HCT116 (cell line): Measurements from ENCODE around the gene TRIM69. TPM values are rescaled to one million over a fixed set of nuclear protein-coding genes. Genes with fewer than 3 reads are reported as not detected.
A peak's percentile ranks its signal among the peaks of the same experiment; 100 is the strongest.
"Not testable (repeated sequence)": the region's sequence is repeated elsewhere in the genome, so short reads cannot be mapped to it uniquely, and the experiment has no call there.

Experiments used
- ATAC-seq: fragments of 200-7000 bp; cut with Tn5 transposase; 2 replicates; pipeline ENCODE4 v1.9.1; 2020; ENCODE audit warnings: mild to moderate bottlenecking, moderate library complexity
- BruUV-seq: library from RNA; stranded (reverse); fragments of 400-500 nt; replicated peaks from 2 replicates; lab custom pipeline; 2021; lab: Mats Ljungman, UMichigan
- CTCF ChIA-PET: fragments of 300-600 bp; sonication (Branson Sonifier 250); formaldehyde crosslinking; loops from one replicate; lab custom pipeline; 2021; ENCODE audit warnings: antibody characterized with exemption; lab: Charles Lee
- POLR2A ChIA-PET: fragments of 300-600, 350-600 bp; sonication (Branson Sonifier 250); formaldehyde crosslinking; loops from one replicate; lab custom pipeline; 2021; ENCODE audit warnings: antibody characterized with exemption; lab: Charles Lee
- RAD21 ChIA-PET, 2 experiments: fragments of 300-600 bp; sonication (Branson Sonifier 250); formaldehyde crosslinking; loops; one replicate each; lab custom pipeline; 2023; ENCODE audit warnings: low total read pairs in 2 of 2; ENCODE audit not compliant: uncharacterized antibody in 2 of 2, unreplicated experiment in 2 of 2, low non-redundant PET in 1 of 2; lab: Charles Lee
- DNase-seq: peaks from one replicate; pipeline ENCODE4 v3.0.0-alpha.2; 2010; ENCODE audit warnings: low read depth, low spot score
- H2AFZ ChIP-seq: fragments of 200-600 bp; shearing (Covaris generic), sonication (generic); 2 replicates; pipeline ENCODE4 v1.6.1; 2017; ENCODE audit warnings: low read depth, mixed run types, mixed read lengths, antibody characterized with exemption, low read length; ENCODE audit not compliant: poor library complexity, severe bottlenecking
- H3K27ac ChIP-seq: 2 replicates; pipeline ENCODE4 v1.5.1; 2012; ENCODE audit warnings: low read depth, low read length
- H3K27me3 ChIP-seq: fragments of 200-600 bp; sonication (generic); 2 replicates; pipeline ENCODE4 v1.6.1; 2016; ENCODE audit warnings: mixed run types, low read length, mixed read lengths; ENCODE audit not compliant: insufficient read depth
- H3K36me3 ChIP-seq, 2 experiments: fragments of 200-500 bp in 1 of 2; fragments of 200-600 bp in 1 of 2; sonication (Bioruptor generic) in 1 of 2; sonication (generic) in 1 of 2; 2 replicates each; pipeline versions ENCODE4 v1.5.1 to v1.6.1; 2014 to 2016; ENCODE audit warnings: low read length in 2 of 2, inconsistent platforms in 1 of 2, mixed read lengths in 1 of 2, mixed run types in 1 of 2; ENCODE audit not compliant: insufficient read depth in 2 of 2, control insufficient read depth in 1 of 2
- H3K4me1 ChIP-seq, 2 experiments: fragments of 200-600 bp in 1 of 2; sonication (generic) in 1 of 2; 2 replicates each; pipeline versions ENCODE4 v1.5.1 to v1.6.1; 2012 to 2017; ENCODE audit warnings: low read length in 2 of 2, inconsistent platforms in 1 of 2, mild to moderate bottlenecking in 1 of 2, mixed read lengths in 1 of 2, mixed run types in 1 of 2, moderate library complexity in 1 of 2; ENCODE audit not compliant: insufficient read depth in 2 of 2, control insufficient read depth in 1 of 2
- H3K4me2 ChIP-seq: fragments of 200-600 bp; sonication (generic); 2 replicates; pipeline ENCODE4 v1.6.1; 2017; ENCODE audit warnings: mixed run types, low read length, mixed read lengths
- H3K4me3 ChIP-seq, 2 experiments: fragments of 200-600 bp in 1 of 2; sonication (generic) in 1 of 2; replicated peaks in 1 of 2; 2 replicates each; pipeline ENCODE4 v1.5.1; 2011 to 2016; ENCODE audit warnings: low read length in 2 of 2, control low read depth in 1 of 2, low read depth in 1 of 2, mild to moderate bottlenecking in 1 of 2, mixed read lengths in 1 of 2, mixed run types in 1 of 2
- H3K79me2 ChIP-seq: fragments of 200-600 bp; sonication (generic); 2 replicates; pipeline ENCODE4 v1.6.1; 2017; ENCODE audit warnings: mild to moderate bottlenecking, mixed run types, low read length, moderate library complexity, mixed read lengths; ENCODE audit not compliant: insufficient read depth
- H3K9ac ChIP-seq: fragments of 200-600 bp; sonication (generic); 2 replicates; pipeline ENCODE4 v1.6.1; 2016; ENCODE audit warnings: low read length, mixed read lengths
- H3K9me2 ChIP-seq: fragments of 200-600 bp; sonication (generic), shearing (Covaris generic); 2 replicates; pipeline ENCODE4 v1.6.1; 2017; ENCODE audit warnings: mixed run types, mild to moderate bottlenecking, moderate library complexity; ENCODE audit not compliant: insufficient read depth
- H3K9me3 ChIP-seq, 2 experiments: fragments of 200-500 bp in 1 of 2; fragments of 200-600 bp in 1 of 2; sonication (Bioruptor generic) in 1 of 2; sonication (generic) in 1 of 2; 2 replicates each; pipeline ENCODE4 v1.6.1; 2014 to 2017; ENCODE audit warnings: low read length in 2 of 2, mixed read lengths in 2 of 2, inconsistent platforms in 1 of 2, low read depth in 1 of 2, mild to moderate bottlenecking in 1 of 2, mixed run types in 1 of 2, moderate library complexity in 1 of 2; ENCODE audit not compliant: control insufficient read depth in 1 of 2, insufficient read depth in 1 of 2
- H4K20me1 ChIP-seq: fragments of 200-600 bp; sonication (generic), shearing (Covaris generic); 2 replicates; pipeline ENCODE4 v1.6.1; 2017; ENCODE audit warnings: mixed run types, mild to moderate bottlenecking, moderate library complexity; ENCODE audit not compliant: insufficient read depth
- POLR2AphosphoS5 ChIP-seq: IDR thresholded peaks from 2 replicates; pipeline ENCODE4 v1.6.1; 2011; ENCODE audit warnings: mild to moderate bottlenecking, low read depth, low read length, moderate library complexity
- intact Hi-C: fragments of 100-400 bp; cut with micrococcal nuclease; formaldehyde crosslinking; loops from 2 replicates; pipeline ENCODE4 v1.10.0; 2022
- total RNA-seq: library from RNA; stranded (reverse); gene quantifications from one replicate; pipeline ENCODE4 v1.2.1, GENCODE V29; 2021; ENCODE audit not compliant: unreplicated experiment
- TF ChIP-seq, protein P1 (sequence below): IDR thresholded peaks from 2 replicates; pipeline ENCODE4 v1.6.1; 2012

TRIM69 gene
- total RNA-seq, 1 experiment from 2014 or later = 13.0 TPM

DNA sequence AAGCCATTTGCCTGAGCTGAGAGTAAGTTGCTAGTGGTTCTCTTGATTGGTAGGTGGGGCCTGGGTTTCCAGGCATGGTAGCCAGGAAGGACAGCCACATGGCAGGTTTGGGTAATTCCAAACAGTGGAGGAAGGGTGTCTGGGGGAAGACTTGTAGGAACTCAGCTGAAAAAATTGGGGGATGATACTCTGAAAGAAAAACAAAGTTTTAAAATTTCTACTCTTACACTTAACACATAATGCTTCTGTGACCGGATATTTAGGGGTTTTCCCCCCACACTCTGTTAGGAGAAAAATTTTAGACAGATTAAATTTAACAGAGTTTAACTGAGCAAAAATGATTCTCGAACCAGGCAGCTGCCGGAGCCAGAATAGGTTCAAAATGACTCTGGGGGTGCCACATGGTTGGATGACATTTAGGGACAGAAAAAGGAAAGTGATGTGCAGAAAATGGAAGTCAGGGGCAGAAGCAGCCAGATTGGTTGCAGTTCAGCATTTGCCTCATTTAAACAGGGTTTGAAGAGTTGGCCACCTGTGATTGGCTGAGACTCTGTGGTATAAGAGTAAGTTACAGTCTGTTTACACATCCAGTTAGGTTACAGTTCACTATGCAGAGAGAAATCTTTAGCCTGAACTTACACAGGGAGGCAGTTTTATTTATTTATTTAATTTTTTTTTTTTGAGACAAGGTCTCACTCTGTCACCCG, 16.9 kb upstream of the TRIM69 start:
- no peaks in the 10 kb centered on the region for H3K9me3 ChIP-seq
- no peaks in the 10 kb centered on the region for H4K20me1 ChIP-seq
- no peak overlapping the region for H3K4me3 ChIP-seq
- RAD21 ChIA-PET = no interaction called here
- no peaks in the 10 kb centered on the region for H3K27me3 ChIP-seq
- no peak overlapping the region for H2AFZ ChIP-seq
- POLR2A ChIA-PET = interaction anchor here (1.0 to 3.7 kb wide), 2 partner anchors 7 to 8 kb away, joined by 3 to 21 read pairs; partner anchors contain the start of genes B2M and PATL2
- no peaks in the 10 kb centered on the region for H3K9me2 ChIP-seq
- no peak overlapping the region for H3K27ac ChIP-seq
- peak; percentile 51; the same call in 1 of the 2 replicates for TF ChIP-seq POLR2AphosphoS5
- TF ChIP-seq, protein P1, sequence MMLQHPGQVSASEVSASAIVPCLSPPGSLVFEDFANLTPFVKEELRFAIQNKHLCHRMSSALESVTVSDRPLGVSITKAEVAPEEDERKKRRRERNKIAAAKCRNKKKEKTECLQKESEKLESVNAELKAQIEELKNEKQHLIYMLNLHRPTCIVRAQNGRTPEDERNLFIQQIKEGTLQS = no peak
- TF ChIP-seq, all 23 proteins: peak for 1
- Histone ChIP-seq H3K4me1 (peaks cover 0 to 9% of the 10 kb centered on the region in 2 experiments; a peak in 1 of 4 replicates), H3K36me3 (peaks cover 27 to 35% of the 10 kb centered on the region in 2 experiments), H3K79me2 (peaks cover 10% of the 10 kb centered on the region), H3K4me2 (no peak overlapping the region), H3K9ac (no peak overlapping the region)
- no TSS peak for BruUV-seq
- CTCF ChIA-PET = no interaction called here
- DNase-seq = no peak
- intact Hi-C loops = no loop called here
- ATAC-seq = peak; percentile 50

- RAD21 ChIA-PET, H4K20me1 ChIP-seq, H3K27ac ChIP-seq, ATAC-seq, intact Hi-C loops, H2AFZ ChIP-seq, BruUV-seq, H3K27me3 ChIP-seq, H3K79me2 ChIP-seq, H3K9me3 ChIP-seq, H3K4me3 ChIP-seq, CTCF ChIA-PET, H3K4me1 ChIP-seq, H3K4me2 ChIP-seq, DNase-seq, H3K9me2 ChIP-seq, H3K9ac ChIP-seq: not testable (repeated sequence)
- H3K36me3 ChIP-seq = peaks cover 27 to 34% of the 10 kb centered on the region in 2 experiments
- POLR2A ChIA-PET = interaction anchor here (0.8 to 3.7 kb wide), 2 partner anchors 8 to 57 kb away, joined by 3 to 21 read pairs; partner anchors contain the start of genes B2M, PATL2 and SPG11
Measured at GRCh38 chr15:44720000-44720435, 16.3 kb upstream of the TRIM69 start.
